Erythroblast (primary cell): ENCODE results near the gene BCAN.
"Not testable (repeated sequence)": the region's sequence is repeated elsewhere in the genome, so short reads cannot be mapped to it uniquely, and the experiment has no call there.

Experiments used
- GATA1 ChIP-seq: IDR thresholded peaks from 2 replicates; pipeline ENCODE4 v1.6.1; 2011; ENCODE audit warnings: low read depth, mild to moderate bottlenecking, control low read depth, low read length, moderate library complexity
- POLR2A ChIP-seq: IDR thresholded peaks from 2 replicates; pipeline ENCODE4 v1.6.1; 2011; ENCODE audit warnings: mild to moderate bottlenecking, low read length

GRCh38 chr1:156607344-156607743 lies 34.6 kb upstream of the BCAN start:
- not testable (repeated sequence) for TF ChIP-seq POLR2A, GATA1
